GM21390 (cell line): ENCODE results near the gene SCAMP5.

Experiments used
- ATAC-seq: cut with Tn5 transposase; IDR thresholded peaks from one replicate; pipeline ENCODE4 v1.9.1; 2021; ENCODE audit not compliant: unreplicated experiment

SCAMP5 gene

GRCh38 chr15:75067123-75067830 lies 71.9 kb downstream of the SCAMP5 start:
- no peak for ATAC-seq

GRCh38 chr15:75068748-75069147 lies 73.4 kb downstream of the SCAMP5 start:
- ATAC-seq = no peak

- peak; percentile 82 for ATAC-seq
Observed at GRCh38 chr15:75069301-75069925, 74.0 kb downstream of the SCAMP5 start.

GRCh38 chr15:75070674-75071073 lies 75.3 kb downstream of the SCAMP5 start:
- no peak for ATAC-seq
